H1 (cell line): ENCODE results near the gene POC1B. TPM values are rescaled to one million over a fixed set of nuclear protein-coding genes. Genes with fewer than 3 reads are reported as not detected.

Source experiments
- BCL11A ChIP-seq, 2 experiments: IDR thresholded peaks; one replicate each; pipeline ENCODE4 v1.6.1; 2011; ENCODE audit warnings: low read depth in 2 of 2, low read length in 2 of 2, mild to moderate bottlenecking in 2 of 2
- FOSL1 ChIP-seq: IDR thresholded peaks from 2 replicates; pipeline ENCODE4 v1.6.1; 2011; ENCODE audit warnings: mild to moderate bottlenecking, low read depth, low read length, moderate library complexity; ENCODE audit not compliant: insufficient read depth
- GABPA ChIP-seq: IDR thresholded peaks from 2 replicates; pipeline ENCODE4 v1.6.1; 2011; ENCODE audit warnings: mild to moderate bottlenecking, low read length, moderate library complexity, borderline replicate concordance; ENCODE audit not compliant: insufficient read depth
- HDAC6 ChIP-seq: IDR thresholded peaks from one replicate; pipeline ENCODE4 v1.7.1; 2012; ENCODE audit warnings: low read depth, mild to moderate bottlenecking, inconsistent platforms, low read length, moderate library complexity
- SP1 ChIP-seq: IDR thresholded peaks from 2 replicates; pipeline ENCODE4 v1.6.1; 2011; ENCODE audit warnings: low read depth, low read length
- TBP ChIP-seq: IDR thresholded peaks from 2 replicates; pipeline ENCODE4 v1.6.1; 2011; ENCODE audit warnings: low read depth, low read length, improper control_type of control experiment
- TCF12 ChIP-seq: IDR thresholded peaks from 2 replicates; pipeline ENCODE4 v1.6.1; 2011; ENCODE audit warnings: low read depth, mild to moderate bottlenecking, low read length
- TEAD4 ChIP-seq: IDR thresholded peaks from 2 replicates; pipeline ENCODE4 v1.6.1; 2012; ENCODE audit warnings: low read depth, low read length, inconsistent platforms, mixed read lengths
- YY1 ChIP-seq: IDR thresholded peaks from 2 replicates; pipeline ENCODE4 v1.6.1; 2011; ENCODE audit warnings: low read depth, mild to moderate bottlenecking, low read length
- polyA plus RNA-seq, 7 experiments: library from polyadenylated mRNA; depleted of rRNA in 3 of 7; stranded (reverse) in 5 of 7; unstranded in 2 of 7; fragments of >200 nt in 5 of 7; fragments of 200-250 nt in 2 of 7; gene quantifications; 1 replicate in 5 of 7; 2 replicates in 1 of 7; 4 replicates in 1 of 7; pipeline versions ENCODE4 v1.2.1 to v1.2.3, GENCODE V29; 2011 to 2013; ENCODE audit warnings: missing spikeins in 2 of 7, mixed read lengths in 2 of 7
- total RNA-seq: library from RNA; stranded (reverse); fragmentation: NEBNext Ultra II Directional; extraction: Animal tissue kit (Norgen Biotek cat#: 25700); gene quantifications from 2 replicates; pipeline ENCODE4 v1.2.1, GENCODE V29; 2021

Gene POC1B
- total and polyA plus RNA-seq, 2 of the 8 experiments (the other 6 are each of a cell fraction or from before 2014, with no cell fraction given) = 7.5 to 16.3 TPM

DNA sequence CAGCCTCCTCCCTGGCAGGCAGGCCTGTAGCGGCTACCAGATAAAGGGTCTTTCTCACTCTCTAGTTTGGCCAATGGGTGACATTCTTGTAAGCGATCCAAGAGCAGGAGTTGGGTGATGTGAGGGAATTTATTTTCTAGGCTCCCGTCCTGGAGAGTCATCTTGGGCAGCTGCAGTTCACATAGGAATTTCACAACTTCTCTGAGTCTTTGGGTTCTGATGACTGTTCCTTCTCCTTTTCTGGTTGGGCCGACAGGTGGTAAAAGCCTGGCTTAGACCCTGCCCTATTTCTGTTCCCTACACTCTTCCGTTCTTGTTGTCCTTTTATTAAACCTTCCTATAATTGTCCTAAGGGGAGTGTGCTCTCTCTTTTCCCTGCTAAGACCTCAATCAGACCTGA lies 42.6 kb upstream of the POC1B start (continued):
- TF ChIP-seq TBP (no peak), BCL11A (IDR thresholded peaks at IDR 0.05; ENCODE audit: low read depth in 2 of 2, low read length in 2 of 2) (no peak), HDAC6 (no peak), GABPA (no peak), TCF12 (no peak), FOSL1 (no peak), SP1 (no peak), YY1 (no peak), TEAD4 (no peak)
